MM.1S (cell line): ENCODE data around the gene CCDC74B.
"Not testable (repeated sequence)": the region's sequence is repeated elsewhere in the genome, so short reads cannot be mapped to it uniquely, and the experiment has no call there.

Experiments
- DNase-seq: peaks from one replicate; pipeline ENCODE4 v3.0.0-alpha.2; 2015
- H2AFZ ChIP-seq: fragments of 300-600 bp; sonication (generic); 2 replicates; pipeline ENCODE4 v1.6.0; 2016; ENCODE audit warnings: antibody characterized with exemption, low read length
- H3F3A ChIP-seq: fragments of 300-600 bp; sonication (generic); 2 replicates; pipeline ENCODE4 v1.6.1; 2016; ENCODE audit warnings: mild to moderate bottlenecking, antibody characterized with exemption, low read length, moderate library complexity, mixed read lengths; ENCODE audit not compliant: insufficient read depth
- H3K27ac ChIP-seq: fragments of 300-600 bp; sonication (generic); 2 replicates; pipeline ENCODE4 v1.5.1; 2016; ENCODE audit warnings: mild to moderate bottlenecking, low read length
- H3K27me3 ChIP-seq: fragments of 300-600 bp; sonication (generic); replicated peaks from 2 replicates; pipeline ENCODE4 v1.6.0; 2016; ENCODE audit warnings: low read length; ENCODE audit not compliant: insufficient read depth
- H3K36me3 ChIP-seq: fragments of 300-600 bp; sonication (generic); replicated peaks from 2 replicates; pipeline ENCODE4 v1.6.1; 2016; ENCODE audit warnings: mild to moderate bottlenecking, low read length, mixed read lengths; ENCODE audit not compliant: insufficient read depth
- H3K4me1 ChIP-seq: fragments of 300-600 bp; sonication (generic); 2 replicates; pipeline ENCODE4 v1.6.1; 2016; ENCODE audit warnings: low read length, mixed read lengths
- H3K4me2 ChIP-seq: fragments of 300-600 bp; sonication (generic); 2 replicates; pipeline ENCODE4 v1.6.0; 2016; ENCODE audit warnings: low read depth, low read length
- H3K4me3 ChIP-seq: fragments of 300-600 bp; sonication (generic); 2 replicates; pipeline ENCODE4 v1.5.1; 2016; ENCODE audit warnings: low read length, mixed read lengths
- H3K79me2 ChIP-seq: fragments of 300-600 bp; sonication (generic); 2 replicates; pipeline ENCODE4 v1.6.1; 2016; ENCODE audit warnings: mixed run types, low read length, mixed read lengths
- H3K9ac ChIP-seq: fragments of 300-600 bp; sonication (generic); 2 replicates; pipeline ENCODE4 v1.6.1; 2016; ENCODE audit warnings: low read length, mixed read lengths
- H3K9me2 ChIP-seq: fragments of 300-600 bp; sonication (generic); replicated peaks from 2 replicates; pipeline ENCODE4 v1.6.1; 2016; ENCODE audit warnings: mild to moderate bottlenecking, low read length, mixed read lengths; ENCODE audit not compliant: insufficient read depth
- H3K9me3 ChIP-seq: fragments of 300-600 bp; sonication (generic); replicated peaks from 2 replicates; pipeline ENCODE4 v1.6.1; 2016; ENCODE audit warnings: mild to moderate bottlenecking, low read length, mixed read lengths; ENCODE audit not compliant: insufficient read depth
- H4K20me1 ChIP-seq: fragments of 300-600 bp; sonication (generic); 2 replicates; pipeline ENCODE4 v1.6.1; 2016; ENCODE audit warnings: mild to moderate bottlenecking, low read length, moderate library complexity, mixed read lengths; ENCODE audit not compliant: insufficient read depth
- CTCF ChIP-seq: fragments of 300-600 bp; sonication (generic); IDR thresholded peaks from 2 replicates; pipeline ENCODE4 v1.5.1; 2016; ENCODE audit warnings: antibody characterized with exemption, low read length, mixed read lengths
- EZH2 ChIP-seq: fragments of 300-600 bp; sonication (generic); optimal IDR thresholded peaks from 2 replicates; pipeline ENCODE3; 2017; ENCODE audit warnings: low read depth, mild to moderate bottlenecking, antibody characterized with exemption, low read length, mixed read lengths
- EZH2phosphoT487 ChIP-seq: fragments of 300-600 bp; sonication (generic); IDR thresholded peaks from 2 replicates; pipeline ENCODE4 v1.6.1; 2018; ENCODE audit warnings: antibody characterized with exemption, low read length

The CCDC74B gene

GRCh38 chr2:130158631-130159030, 13.7 kb upstream of the CCDC74B start:
- Histone ChIP-seq H3K4me3 (no peak overlapping the region), H2AFZ (no peak overlapping the region), H3K4me1 (no peaks in the 10 kb centered on the region), H3K27me3 (no peaks in the 10 kb centered on the region), H3K4me2 (no peak overlapping the region), H4K20me1 (no peaks in the 10 kb centered on the region), H3K27ac (no peak overlapping the region), H3K36me3 (no peaks in the 10 kb centered on the region), H3K9me3 (no peaks in the 10 kb centered on the region), H3K9ac (no peak overlapping the region), H3F3A (no peaks in the 10 kb centered on the region), H3K9me2 (no peaks in the 10 kb centered on the region), H3K79me2 (no peaks in the 10 kb centered on the region)
- TF ChIP-seq CTCF (no peak), EZH2phosphoT487 (no peak), EZH2 (no peak)
- DNase-seq: no peak

GRCh38 chr2:130157825-130158514, 13.1 kb upstream of the CCDC74B start:
- H3K79me2 ChIP-seq, H3K4me1 ChIP-seq, H3K4me3 ChIP-seq, H3F3A ChIP-seq, H3K9me3 ChIP-seq, H3K9me2 ChIP-seq, H2AFZ ChIP-seq, H4K20me1 ChIP-seq, H3K27me3 ChIP-seq, H3K9ac ChIP-seq, H3K36me3 ChIP-seq, H3K27ac ChIP-seq, H3K4me2 ChIP-seq, DNase-seq: not testable (repeated sequence)

- not testable (repeated sequence) for H3K79me2 ChIP-seq, H4K20me1 ChIP-seq, H3K9me2 ChIP-seq, H3K27ac ChIP-seq, H3K4me1 ChIP-seq, H3K36me3 ChIP-seq, H3K4me3 ChIP-seq, H3F3A ChIP-seq, H3K27me3 ChIP-seq, DNase-seq, H3K9ac ChIP-seq, H2AFZ ChIP-seq, H3K4me2 ChIP-seq, H3K9me3 ChIP-seq
Observed at GRCh38 chr2:130157354-130157753, 12.4 kb upstream of the CCDC74B start.

- Histone ChIP-seq H3K79me2 (no peaks in the 10 kb centered on the region), H2AFZ (no peak overlapping the region), H3K9ac (no peak overlapping the region), H3K27me3 (no peaks in the 10 kb centered on the region), H3K9me3 (no peaks in the 10 kb centered on the region), H3K9me2 (no peaks in the 10 kb centered on the region), H3K36me3 (no peaks in the 10 kb centered on the region), H3F3A (no peaks in the 10 kb centered on the region), H4K20me1 (no peaks in the 10 kb centered on the region), H3K4me1 (no peaks in the 10 kb centered on the region), H3K27ac (no peak overlapping the region), H3K4me3 (no peak overlapping the region), H3K4me2 (no peak overlapping the region)
- DNase-seq: no peak
- TF ChIP-seq EZH2 (no peak), CTCF (no peak), EZH2phosphoT487 (no peak)
Observed at GRCh38 chr2:130156624-130157004, 11.7 kb upstream of the CCDC74B start.
